Epidermal melanocyte (primary cell): Measurements from ENCODE around the gene ANO9.
"Not testable (repeated sequence)": the region's sequence is repeated elsewhere in the genome, so short reads cannot be mapped to it uniquely, and the experiment has no call there.

Source experiments
- DNase-seq: peaks from one replicate; pipeline ENCODE4 v3.0.0; 2011; ENCODE audit warnings: low spot score; ENCODE audit not compliant: insufficient read length

The ANO9 gene

GRCh38 chr11:434496-434895 lies 7.3 kb downstream of the ANO9 start:
- no peak for DNase-seq

GRCh38 chr11:433641-434040 lies 8.2 kb downstream of the ANO9 start:
- no peak for DNase-seq

- DNase-seq: no peak
Measured at GRCh38 chr11:433111-433510, 8.7 kb downstream of the ANO9 start.

- DNase-seq: no peak
Measured at GRCh38 chr11:432501-433100, 9.2 kb downstream of the ANO9 start.

- DNase-seq: no peak
Measured at GRCh38 chr11:431921-432320, 9.9 kb downstream of the ANO9 start.

- DNase-seq: no peak
Measured at GRCh38 chr11:429931-430456, 11.8 kb downstream of the ANO9 start.

- no peak for DNase-seq
Measured at GRCh38 chr11:429391-429790, 12.4 kb downstream of the ANO9 start.

- DNase-seq: no peak
Measured at GRCh38 chr11:428295-428694, 13.5 kb downstream of the ANO9 start.

GRCh38 chr11:426851-427250 lies 15.0 kb downstream of the ANO9 start:
- no peak for DNase-seq

GRCh38 chr11:425301-425700 lies 16.5 kb downstream of the ANO9 start:
- no peak for DNase-seq

- DNase-seq: not testable (repeated sequence)
Measured at GRCh38 chr11:424766-425165, 17.0 kb downstream of the ANO9 start.

- DNase-seq: no peak
Measured at GRCh38 chr11:424232-424631, 17.6 kb downstream of the ANO9 start.

GRCh38 chr11:422249-422656 lies 19.6 kb downstream of the ANO9 start:
- DNase-seq: no peak

- no peak for DNase-seq
Measured at GRCh38 chr11:420911-421321, 20.9 kb downstream of the ANO9 start.

GRCh38 chr11:420054-420910 lies 21.5 kb downstream of the ANO9 start:
- no peak for DNase-seq

- DNase-seq: no peak
Measured at GRCh38 chr11:419248-420005, 22.4 kb downstream of the ANO9 start.

GRCh38 chr11:418343-419247 lies 23.2 kb downstream of the ANO9 start:
- DNase-seq: no peak

- no peak for DNase-seq
Measured at GRCh38 chr11:417652-418342, 24.0 kb downstream of the ANO9 start.

GRCh38 chr11:416757-417621 lies 24.8 kb downstream of the ANO9 start:
- DNase-seq: peak; percentile 45
